A549 (cell line): ENCODE data around the gene TAF7. TPM values are rescaled to one million over a fixed set of nuclear protein-coding genes. Genes with fewer than 3 reads are reported as not detected.

Experiments
- ATAC-seq, 2 experiments: fragments of 200-7000 bp in 1 of 2; fragments of >200 bp in 1 of 2; cut with Nextera tagmentation in 1 of 2; cut with Tn5 transposase in 1 of 2; 3 replicates each; pipeline versions ENCODE4 v1.8.0 to v1.9.1; 2018 to 2020; ENCODE audit warnings: mild to moderate bottlenecking in 1 of 2, moderate library complexity in 1 of 2
- CTCF ChIA-PET: fragments of 300-600 bp; sonication (Branson Sonifier 250); formaldehyde crosslinking; extraction: SDS; loops from one replicate; lab custom pipeline; 2021; ENCODE audit warnings: antibody characterized with exemption, inconsistent platforms; lab: Yijun Ruan, JAX
- POLR2A ChIA-PET: fragments of 350-600 bp; formaldehyde crosslinking; extraction: SDS; loops from one replicate; lab custom pipeline; 2021; ENCODE audit warnings: antibody characterized with exemption, inconsistent platforms; lab: Yijun Ruan, JAX
- DNase-seq, 2 experiments: peaks; one replicate each; pipeline versions ENCODE4 v3.0.0 to v3.0.0-alpha.2; 2011 to 2016; ENCODE audit warnings: low read depth in 1 of 2, low spot score in 1 of 2
- FAIRE-seq: peaks from 2 replicates; lab custom pipeline; 2011; peaks lifted over from hg19 to GRCh38; lab: Jason Lieb, UNC
- H3K27ac ChIP-seq, 2 experiments: fragments of >200 bp; sonication (Bioruptor Twin); formaldehyde crosslinking; 3 replicates each; pipeline ENCODE4 v1.5.1; 2016 to 2017
- H3K4me1 ChIP-seq: fragments of >200 bp; sonication (Bioruptor Twin); formaldehyde crosslinking; 3 replicates; pipeline ENCODE4 v1.6.1; 2016
- H3K4me2 ChIP-seq: fragments of >200 bp; sonication (Bioruptor Twin); formaldehyde crosslinking; 3 replicates; pipeline ENCODE4 v1.6.1; 2016
- H3K4me3 ChIP-seq: fragments of >200 bp; sonication (Bioruptor Twin); formaldehyde crosslinking; 3 replicates; pipeline ENCODE4 v1.5.1; 2016
- H3K9me3 ChIP-seq: fragments of >200 bp; sonication (Bioruptor Twin); formaldehyde crosslinking; 3 replicates; pipeline ENCODE4 v1.6.1; 2016
- BHLHE40 ChIP-seq: IDR thresholded peaks from 2 replicates; pipeline ENCODE4 v1.6.1; 2012; ENCODE audit warnings: low read depth, low read length, inconsistent platforms
- EP300 ChIP-seq, 2 experiments: fragments of >200 bp; sonication (Bioruptor Twin); formaldehyde crosslinking; IDR thresholded peaks; 2 replicates in 1 of 2; 3 replicates in 1 of 2; pipeline ENCODE4 v1.6.1; 2016 to 2017
- FOSL2 ChIP-seq, 2 experiments: fragments of 450-650 bp in 1 of 2; fragments of >200 bp in 1 of 2; sonication (Bioruptor Twin) in 1 of 2; formaldehyde crosslinking; IDR thresholded peaks; 2 replicates each; pipeline versions ENCODE4 v1.5.0 to v1.6.1; 2016 to 2020; ENCODE audit warnings: mild to moderate bottlenecking in 1 of 2, moderate library complexity in 1 of 2
- FOXS1 ChIP-seq: fragments of 250-450 bp; sonication (Bioruptor Pico); IDR thresholded peaks from 2 replicates; pipeline ENCODE4 v1.5.0; 2020; ENCODE audit warnings: mild to moderate bottlenecking, moderate library complexity
- JUNB ChIP-seq: fragments of >200 bp; sonication (Bioruptor Twin); formaldehyde crosslinking; IDR thresholded peaks from 2 replicates; pipeline ENCODE4 v1.6.1; 2016
- KDM1A ChIP-seq: fragments of 200-600 bp; sonication (generic); IDR thresholded peaks from 2 replicates; pipeline ENCODE4 v1.6.1; 2016; ENCODE audit warnings: low read depth, mild to moderate bottlenecking
- NPAS2 ChIP-seq: fragments of 250-450 bp; sonication (Bioruptor Pico); IDR thresholded peaks from 2 replicates; pipeline ENCODE4 v1.8.0; 2022; ENCODE audit warnings: mild to moderate bottlenecking, moderate library complexity, borderline replicate concordance
- PHF8 ChIP-seq: fragments of 200-600 bp; sonication (generic); IDR thresholded peaks from 2 replicates; pipeline ENCODE4 v1.6.1; 2016; ENCODE audit warnings: low read depth, mild to moderate bottlenecking, antibody characterized with exemption, moderate library complexity, borderline replicate concordance
- RAD21 ChIP-seq, 2 experiments: fragments of >200 bp in 1 of 2; sonication (Bioruptor Twin) in 1 of 2; formaldehyde crosslinking in 1 of 2; IDR thresholded peaks in 1 of 2; conservative IDR thresholded peaks in 1 of 2; 2 replicates in 1 of 2; 3 replicates in 1 of 2; pipeline ENCODE4 v1.6.1; 2012 to 2018; ENCODE audit warnings: inconsistent platforms in 1 of 2
- RCOR1 ChIP-seq: fragments of 150-350 bp; IDR thresholded peaks from 2 replicates; pipeline ENCODE4 v1.6.1; 2014; ENCODE audit warnings: antibody characterized with exemption, low read length, low read depth
- RFX5 ChIP-seq: fragments of 450-650 bp; IDR thresholded peaks from 2 replicates; pipeline ENCODE4 v1.7.1; 2014; ENCODE audit warnings: antibody characterized with exemption, mild to moderate bottlenecking, moderate library complexity
- RNF2 ChIP-seq: fragments of 200-600 bp; sonication (generic); IDR thresholded peaks from 2 replicates; pipeline ENCODE4 v1.6.1; 2016; ENCODE audit warnings: low read depth, mild to moderate bottlenecking, antibody characterized with exemption, moderate library complexity, borderline replicate concordance
- TP53 ChIP-seq: fragments of 250-450 bp; sonication (Bioruptor Pico); IDR thresholded peaks from 2 replicates; pipeline ENCODE4 v1.5.0; 2021; ENCODE audit warnings: mild to moderate bottlenecking, moderate library complexity
- ZC3H11A ChIP-seq: fragments of 450-650 bp; IDR thresholded peaks from 2 replicates; pipeline ENCODE4 v1.6.1; 2014; ENCODE audit warnings: antibody characterized with exemption, mild to moderate bottlenecking
- WGBS: methylation state at CpG from one replicate; pipeline ENCODE4 v1.1.6; 2017; ENCODE audit errors: missing lambda C conversion rate; 5-methylcytosine and 5-hydroxymethylcytosine counted together
- polyA plus RNA-seq, 4 experiments: library from polyadenylated mRNA; depleted of rRNA in 3 of 4; stranded (reverse); fragments of >200 nt; fragmentation: RNase III in 1 of 4; extraction: RNeasy Plus Mini Kit Qiagen cat#74134 plus additional on column Dnase treatment in 1 of 4; gene quantifications; 2 replicates in 3 of 4; 3 replicates in 1 of 4; pipeline ENCODE4 v1.2.3, GENCODE V29; 2011 to 2017
- TF ChIP-seq, protein P1 (sequence below): fragments of >200 bp; sonication (Bioruptor Twin); formaldehyde crosslinking; IDR thresholded peaks from 3 replicates; pipeline ENCODE4 v1.5.1; 2016
- TF ChIP-seq, protein P2 (sequence below): fragments of 250-450 bp; sonication (Bioruptor Pico); IDR thresholded peaks from 2 replicates; pipeline ENCODE4 v1.5.0; 2021; ENCODE audit warnings: mild to moderate bottlenecking, moderate library complexity, borderline replicate concordance

Gene TAF7
- polyA plus RNA-seq, 2 of the 4 experiments (the other 2 are of a cell fraction), result 67.3 to 90.6 TPM

DNA sequence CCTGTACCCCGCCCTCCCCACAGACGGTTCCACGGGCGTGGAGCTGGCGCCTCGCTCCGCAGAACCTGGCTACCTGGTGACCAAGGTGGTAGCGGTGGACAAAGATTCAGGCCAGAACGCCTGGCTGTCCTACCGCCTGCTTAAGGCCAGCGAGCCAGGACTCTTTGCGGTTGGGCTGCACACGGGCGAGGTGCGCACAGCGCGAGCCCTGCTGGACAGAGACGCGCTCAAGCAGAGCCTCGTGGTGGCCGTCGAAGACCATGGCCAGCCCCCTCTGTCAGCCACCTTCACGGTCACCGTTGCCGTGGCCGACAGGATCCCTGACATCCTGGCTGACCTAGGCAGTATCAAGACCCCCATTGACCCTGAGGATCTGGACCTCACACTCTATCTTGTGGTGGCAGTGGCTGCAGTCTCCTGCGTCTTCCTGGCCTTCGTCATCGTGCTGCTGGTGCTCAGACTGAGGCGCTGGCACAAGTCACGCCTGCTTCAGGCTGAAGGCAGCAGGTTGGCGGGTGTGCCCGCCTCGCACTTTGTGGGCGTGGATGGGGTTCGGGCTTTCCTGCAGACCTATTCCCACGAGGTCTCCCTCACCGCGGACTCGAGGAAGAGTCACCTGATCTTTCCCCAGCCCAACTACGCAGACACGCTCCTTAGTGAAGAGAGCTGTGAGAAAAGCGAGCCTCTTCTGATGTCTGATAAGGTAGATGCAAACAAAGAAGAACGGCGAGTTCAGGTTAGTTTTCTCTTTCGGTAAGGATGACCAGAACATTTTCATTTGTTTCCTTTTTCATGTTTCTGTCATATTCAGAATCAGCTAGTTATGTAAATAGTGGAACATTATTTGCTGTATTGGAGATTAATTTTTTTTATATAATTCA is 45.7 kb upstream of the TAF7 start:
- no peak for ATAC-seq
- TF ChIP-seq FOXS1 (CRISPR knock-in tag), result no peak
- TF ChIP-seq BHLHE40, result no peak
- no peak for TF ChIP-seq KDM1A
- no peak for TF ChIP-seq PHF8
- TF ChIP-seq RNF2, result no peak
- no peak for TF ChIP-seq EP300 (IDR thresholded peaks at IDR 0.05)
- no peak for TF ChIP-seq ZC3H11A
- TF ChIP-seq RCOR1, result no peak
- WGBS, result 66% methylated on average over 10 of the region's 46 CpGs
- H3K27ac ChIP-seq, result no peak overlapping the region
- H3K9me3 ChIP-seq, result peaks cover 47% of the 10 kb centered on the region
- no peak overlapping the region for H3K4me2 ChIP-seq
- no peak for FAIRE-seq
- POLR2A ChIA-PET, result no interaction called here
- CTCF ChIA-PET, result interaction anchor here (1.7 to 2.9 kb wide), 2 partner anchors 192 to 201 kb away, joined by 4 to 10 read pairs; no protein-coding TSS in a partner anchor
- no peaks in the 10 kb centered on the region for H3K4me1 ChIP-seq
- no peak for DNase-seq
- H3K4me3 ChIP-seq, result no peak overlapping the region

DNA sequence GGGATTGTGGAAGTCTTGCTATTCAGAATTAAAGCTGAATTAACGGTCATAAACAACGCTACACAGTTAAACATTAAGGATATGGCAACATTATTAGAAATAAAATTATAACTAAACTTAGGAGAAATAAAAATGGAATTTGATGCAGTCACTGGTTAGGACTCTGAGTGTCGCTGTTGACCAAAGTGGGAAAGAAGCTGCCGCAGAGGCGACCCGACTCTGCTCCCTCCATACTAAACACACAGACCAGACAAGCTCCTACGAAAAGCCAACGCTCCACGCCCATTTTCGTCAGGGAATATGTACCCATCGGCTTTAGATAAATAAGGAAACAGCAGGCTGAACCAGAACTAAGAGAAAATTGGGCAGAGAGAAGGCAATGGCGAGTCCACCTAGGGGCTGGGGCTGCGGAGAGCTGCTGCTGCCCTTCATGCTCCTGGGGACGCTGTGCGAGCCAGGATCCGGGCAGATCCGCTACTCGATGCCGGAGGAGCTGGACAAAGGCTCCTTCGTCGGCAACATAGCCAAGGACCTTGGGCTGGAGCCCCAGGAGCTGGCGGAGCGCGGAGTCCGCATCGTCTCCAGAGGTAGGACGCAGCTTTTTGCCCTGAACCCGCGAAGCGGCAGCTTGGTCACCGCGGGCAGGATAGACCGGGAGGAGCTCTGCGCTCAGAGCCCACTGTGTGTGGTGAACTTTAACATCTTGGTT is 43.5 kb upstream of the TAF7 start, which contains the start of gene PCDHGA5:
Gene PCDHGA5 (plus strand): TSS at position 211 of the 709 bp plus-strand sequence. CDS start 169 bp downstream, at position 380.
- FAIRE-seq (no peak), DNase-seq (peak in 1 of 2 experiments; percentile 46), ATAC-seq (peak; percentile 70 to 87; a peak in 4 of 6 replicates)
- Histone ChIP-seq H3K4me1 (no peaks in the 10 kb centered on the region), H3K4me2 (peak within 1 kb of the TSS; percentile 62), H3K27ac (0 out of 6 replicates have a peak within 1 kb of the TSS, but pooled peaks of 1 of the 2 experiments have one; percentile 6), H3K4me3 (peak within 1 kb of the TSS; percentile 36; the same call in 2 of the 3 replicates), H3K9me3 (peaks cover 55% of the 10 kb centered on the region)
- CTCF ChIA-PET, result interaction anchor here (0.8 to 2.9 kb wide), 16 partner anchors 8 to 229 kb away, joined by 3 to 15 read pairs (median 5); partner anchors contain the start of genes PCDHGA11, PCDHGA6, PCDHGA7 and PCDHGB1
- WGBS, result 43% methylated on average over 31 of the region's 34 CpGs
- TF ChIP-seq NPAS2 (no peak), RFX5 (no peak), TP53 (CRISPR knock-in tag) (no peak), JUNB (no peak), RAD21 (conservative IDR thresholded peaks at IDR 0.05 in 1 of 2, IDR thresholded peaks at IDR 0.05 in 1 of 2) (peak in 1 of 2 experiments; percentile 27; a peak in 2 of 5 replicates), ZC3H11A (no peak), FOSL2 (IDR thresholded peaks at IDR 0.05) (no peak), FOSL2 (CRISPR knock-in tag; IDR thresholded peaks at IDR 0.05) (no peak)
- TF ChIP-seq, protein P1, sequence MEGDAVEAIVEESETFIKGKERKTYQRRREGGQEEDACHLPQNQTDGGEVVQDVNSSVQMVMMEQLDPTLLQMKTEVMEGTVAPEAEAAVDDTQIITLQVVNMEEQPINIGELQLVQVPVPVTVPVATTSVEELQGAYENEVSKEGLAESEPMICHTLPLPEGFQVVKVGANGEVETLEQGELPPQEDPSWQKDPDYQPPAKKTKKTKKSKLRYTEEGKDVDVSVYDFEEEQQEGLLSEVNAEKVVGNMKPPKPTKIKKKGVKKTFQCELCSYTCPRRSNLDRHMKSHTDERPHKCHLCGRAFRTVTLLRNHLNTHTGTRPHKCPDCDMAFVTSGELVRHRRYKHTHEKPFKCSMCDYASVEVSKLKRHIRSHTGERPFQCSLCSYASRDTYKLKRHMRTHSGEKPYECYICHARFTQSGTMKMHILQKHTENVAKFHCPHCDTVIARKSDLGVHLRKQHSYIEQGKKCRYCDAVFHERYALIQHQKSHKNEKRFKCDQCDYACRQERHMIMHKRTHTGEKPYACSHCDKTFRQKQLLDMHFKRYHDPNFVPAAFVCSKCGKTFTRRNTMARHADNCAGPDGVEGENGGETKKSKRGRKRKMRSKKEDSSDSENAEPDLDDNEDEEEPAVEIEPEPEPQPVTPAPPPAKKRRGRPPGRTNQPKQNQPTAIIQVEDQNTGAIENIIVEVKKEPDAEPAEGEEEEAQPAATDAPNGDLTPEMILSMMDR, result peak; percentile 27; the same call in 2 of the 3 replicates
- TF ChIP-seq, protein P2, sequence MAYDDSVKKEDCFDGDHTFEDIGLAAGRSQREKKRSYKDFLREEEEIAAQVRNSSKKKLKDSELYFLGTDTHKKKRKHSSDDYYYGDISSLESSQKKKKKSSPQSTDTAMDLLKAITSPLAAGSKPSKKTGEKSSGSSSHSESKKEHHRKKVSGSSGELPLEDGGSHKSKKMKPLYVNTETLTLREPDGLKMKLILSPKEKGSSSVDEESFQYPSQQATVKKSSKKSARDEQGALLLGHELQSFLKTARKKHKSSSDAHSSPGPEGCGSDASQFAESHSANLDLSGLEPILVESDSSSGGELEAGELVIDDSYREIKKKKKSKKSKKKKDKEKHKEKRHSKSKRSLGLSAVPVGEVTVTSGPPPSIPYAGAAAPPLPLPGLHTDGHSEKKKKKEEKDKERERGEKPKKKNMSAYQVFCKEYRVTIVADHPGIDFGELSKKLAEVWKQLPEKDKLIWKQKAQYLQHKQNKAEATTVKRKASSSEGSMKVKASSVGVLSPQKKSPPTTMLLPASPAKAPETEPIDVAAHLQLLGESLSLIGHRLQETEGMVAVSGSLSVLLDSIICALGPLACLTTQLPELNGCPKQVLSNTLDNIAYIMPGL (CRISPR knock-in tag), result no peak
- POLR2A ChIA-PET, result no interaction called here
